Ishikawa (cell line): ENCODE measurements around the gene CMTM7.

Experiments
- CEBPB ChIP-seq: IDR thresholded peaks from 2 replicates; pipeline ENCODE4 v1.6.1; 2012
- CREB1 ChIP-seq: IDR thresholded peaks from 2 replicates; pipeline ENCODE4 v1.6.1; 2012; ENCODE audit warnings: low read depth
- EGR1 ChIP-seq: IDR thresholded peaks from 2 replicates; pipeline ENCODE4 v1.6.1; 2012
- EP300 ChIP-seq: IDR thresholded peaks from 2 replicates; pipeline ENCODE4 v1.6.1; 2012; ENCODE audit warnings: borderline replicate concordance
- FOXM1 ChIP-seq: IDR thresholded peaks from 2 replicates; pipeline ENCODE4 v1.6.1; 2012; ENCODE audit warnings: low read depth, borderline replicate concordance
- NFIC ChIP-seq: IDR thresholded peaks from 2 replicates; pipeline ENCODE4 v1.6.1; 2012
- RAD21 ChIP-seq: IDR thresholded peaks from 2 replicates; pipeline ENCODE4 v1.6.1; 2012; ENCODE audit warnings: low read depth
- TAF1 ChIP-seq: IDR thresholded peaks from 2 replicates; pipeline ENCODE4 v1.6.1; 2012; ENCODE audit warnings: low read depth, mild to moderate bottlenecking
- TCF12 ChIP-seq: IDR thresholded peaks from 2 replicates; pipeline ENCODE4 v1.6.1; 2012; ENCODE audit warnings: low read depth
- TEAD4 ChIP-seq: IDR thresholded peaks from 2 replicates; pipeline ENCODE4 v1.6.1; 2012
- YY1 ChIP-seq: IDR thresholded peaks from 2 replicates; pipeline ENCODE4 v1.6.1; 2012; ENCODE audit warnings: low read depth
- ZBTB7A ChIP-seq: IDR thresholded peaks from 2 replicates; pipeline ENCODE4 v1.6.1; 2012; ENCODE audit warnings: low read depth
- TF ChIP-seq, protein P1 (sequence below): IDR thresholded peaks from 2 replicates; pipeline ENCODE4 v1.6.1; 2012
- TF ChIP-seq, protein P2 (sequence below): IDR thresholded peaks from 2 replicates; pipeline ENCODE4 v1.6.1; 2012
- TF ChIP-seq, protein P3 (sequence below): IDR thresholded peaks from 2 replicates; pipeline ENCODE4 v1.6.1; 2012; ENCODE audit warnings: low read depth, mild to moderate bottlenecking

The CMTM7 gene

DNA sequence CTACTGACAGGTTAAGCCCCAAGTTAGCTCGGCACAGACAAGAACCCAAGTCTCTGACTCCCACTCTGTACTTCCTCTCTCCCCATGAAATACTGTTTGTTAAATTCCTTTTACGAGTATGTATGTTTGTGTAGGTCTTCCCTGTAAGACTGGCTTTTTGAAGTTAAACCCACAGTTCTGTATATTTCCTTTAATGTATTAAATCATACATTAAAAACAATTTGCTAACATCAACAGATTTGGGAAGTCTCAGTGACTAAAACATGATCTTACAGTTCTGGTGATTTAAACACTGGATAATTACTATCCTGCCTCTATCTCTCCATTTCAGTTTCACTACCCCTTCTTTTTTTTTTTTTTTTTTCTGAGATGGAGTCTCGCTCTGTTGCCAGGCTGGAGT lies 106.6 kb downstream of the CMTM7 start:
- no peak for TF ChIP-seq NFIC
- TF ChIP-seq, protein P1, sequence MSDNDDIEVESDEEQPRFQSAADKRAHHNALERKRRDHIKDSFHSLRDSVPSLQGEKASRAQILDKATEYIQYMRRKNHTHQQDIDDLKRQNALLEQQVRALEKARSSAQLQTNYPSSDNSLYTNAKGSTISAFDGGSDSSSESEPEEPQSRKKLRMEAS: no peak
- no peak for TF ChIP-seq TCF12
- TF ChIP-seq CEBPB: no peak
- TF ChIP-seq ZBTB7A: no peak
- TF ChIP-seq EGR1: no peak
- TF ChIP-seq EP300: no peak
- TF ChIP-seq, protein P2, sequence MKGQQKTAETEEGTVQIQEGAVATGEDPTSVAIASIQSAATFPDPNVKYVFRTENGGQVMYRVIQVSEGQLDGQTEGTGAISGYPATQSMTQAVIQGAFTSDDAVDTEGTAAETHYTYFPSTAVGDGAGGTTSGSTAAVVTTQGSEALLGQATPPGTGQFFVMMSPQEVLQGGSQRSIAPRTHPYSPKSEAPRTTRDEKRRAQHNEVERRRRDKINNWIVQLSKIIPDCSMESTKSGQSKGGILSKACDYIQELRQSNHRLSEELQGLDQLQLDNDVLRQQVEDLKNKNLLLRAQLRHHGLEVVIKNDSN: no peak
- TF ChIP-seq YY1: no peak
- no peak for TF ChIP-seq TAF1
- no peak for TF ChIP-seq FOXM1
- no peak for TF ChIP-seq RAD21
- no peak for TF ChIP-seq TEAD4

DNA sequence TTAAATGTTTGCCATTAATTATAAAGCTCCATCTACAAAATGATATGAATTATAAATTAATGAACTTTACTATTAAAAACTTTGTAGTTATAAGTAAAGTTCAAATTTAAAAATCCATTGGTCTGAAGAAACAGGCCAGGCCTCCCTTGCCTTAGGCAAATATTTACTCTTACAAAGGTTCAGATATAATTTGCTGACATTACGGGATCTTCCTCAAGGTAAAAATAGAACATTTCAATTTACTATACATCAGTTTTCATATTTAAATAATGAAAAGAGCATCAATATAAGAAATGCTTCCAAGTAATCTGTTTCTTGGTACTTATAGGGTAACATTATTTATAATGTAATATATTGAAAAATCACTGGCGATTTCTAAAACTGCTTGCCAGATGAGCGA lies 107.3 kb downstream of the CMTM7 start:
- TF ChIP-seq, protein P3, sequence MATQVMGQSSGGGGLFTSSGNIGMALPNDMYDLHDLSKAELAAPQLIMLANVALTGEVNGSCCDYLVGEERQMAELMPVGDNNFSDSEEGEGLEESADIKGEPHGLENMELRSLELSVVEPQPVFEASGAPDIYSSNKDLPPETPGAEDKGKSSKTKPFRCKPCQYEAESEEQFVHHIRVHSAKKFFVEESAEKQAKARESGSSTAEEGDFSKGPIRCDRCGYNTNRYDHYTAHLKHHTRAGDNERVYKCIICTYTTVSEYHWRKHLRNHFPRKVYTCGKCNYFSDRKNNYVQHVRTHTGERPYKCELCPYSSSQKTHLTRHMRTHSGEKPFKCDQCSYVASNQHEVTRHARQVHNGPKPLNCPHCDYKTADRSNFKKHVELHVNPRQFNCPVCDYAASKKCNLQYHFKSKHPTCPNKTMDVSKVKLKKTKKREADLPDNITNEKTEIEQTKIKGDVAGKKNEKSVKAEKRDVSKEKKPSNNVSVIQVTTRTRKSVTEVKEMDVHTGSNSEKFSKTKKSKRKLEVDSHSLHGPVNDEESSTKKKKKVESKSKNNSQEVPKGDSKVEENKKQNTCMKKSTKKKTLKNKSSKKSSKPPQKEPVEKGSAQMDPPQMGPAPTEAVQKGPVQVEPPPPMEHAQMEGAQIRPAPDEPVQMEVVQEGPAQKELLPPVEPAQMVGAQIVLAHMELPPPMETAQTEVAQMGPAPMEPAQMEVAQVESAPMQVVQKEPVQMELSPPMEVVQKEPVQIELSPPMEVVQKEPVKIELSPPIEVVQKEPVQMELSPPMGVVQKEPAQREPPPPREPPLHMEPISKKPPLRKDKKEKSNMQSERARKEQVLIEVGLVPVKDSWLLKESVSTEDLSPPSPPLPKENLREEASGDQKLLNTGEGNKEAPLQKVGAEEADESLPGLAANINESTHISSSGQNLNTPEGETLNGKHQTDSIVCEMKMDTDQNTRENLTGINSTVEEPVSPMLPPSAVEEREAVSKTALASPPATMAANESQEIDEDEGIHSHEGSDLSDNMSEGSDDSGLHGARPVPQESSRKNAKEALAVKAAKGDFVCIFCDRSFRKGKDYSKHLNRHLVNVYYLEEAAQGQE: no peak
- no peak for TF ChIP-seq EP300
- TF ChIP-seq, protein P2: no peak
- TF ChIP-seq CEBPB: no peak
- TF ChIP-seq CREB1: no peak

DNA sequence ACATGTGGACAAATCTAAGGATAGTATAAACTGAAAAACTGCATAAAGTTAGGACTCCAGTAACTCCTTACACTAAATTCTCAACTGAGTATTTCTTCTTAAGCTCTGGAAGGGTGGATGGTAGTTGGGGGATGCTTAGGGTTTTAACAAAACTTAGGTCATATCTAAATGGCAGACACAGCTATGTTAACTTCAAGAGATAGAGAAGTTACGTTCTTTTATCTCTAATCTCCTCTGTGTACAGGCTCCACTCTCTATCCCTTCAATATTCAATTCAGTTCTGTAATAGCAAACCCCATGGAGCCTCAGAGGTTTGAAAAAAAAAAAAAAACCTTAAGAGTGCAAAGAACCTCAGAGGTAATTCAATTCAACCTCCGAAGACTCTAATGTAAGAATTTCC lies 107.9 kb downstream of the CMTM7 start:
- TF ChIP-seq RAD21: no peak
- TF ChIP-seq YY1: no peak

DNA sequence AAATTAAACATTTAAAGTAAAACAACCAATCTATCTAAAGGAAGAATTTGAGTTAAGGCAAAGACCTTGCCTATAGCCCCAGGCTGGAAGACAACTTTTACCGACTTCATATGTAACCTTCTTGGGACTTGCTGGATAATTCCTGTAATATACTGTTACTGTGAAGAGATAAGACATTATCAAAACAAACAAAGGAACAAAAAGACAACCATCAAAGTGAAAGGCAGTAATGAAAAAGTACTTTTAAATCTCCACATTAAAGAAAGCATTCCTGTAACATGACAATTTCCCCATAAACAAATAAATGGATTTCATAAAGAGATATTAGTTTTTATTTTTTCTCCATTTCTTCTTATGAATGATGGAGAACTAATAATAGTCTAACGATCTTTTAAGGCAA lies 108.6 kb downstream of the CMTM7 start:
- TF ChIP-seq CREB1 (no peak), NFIC (no peak), CEBPB (no peak), FOXM1 (no peak)
- TF ChIP-seq, protein P3: no peak

DNA sequence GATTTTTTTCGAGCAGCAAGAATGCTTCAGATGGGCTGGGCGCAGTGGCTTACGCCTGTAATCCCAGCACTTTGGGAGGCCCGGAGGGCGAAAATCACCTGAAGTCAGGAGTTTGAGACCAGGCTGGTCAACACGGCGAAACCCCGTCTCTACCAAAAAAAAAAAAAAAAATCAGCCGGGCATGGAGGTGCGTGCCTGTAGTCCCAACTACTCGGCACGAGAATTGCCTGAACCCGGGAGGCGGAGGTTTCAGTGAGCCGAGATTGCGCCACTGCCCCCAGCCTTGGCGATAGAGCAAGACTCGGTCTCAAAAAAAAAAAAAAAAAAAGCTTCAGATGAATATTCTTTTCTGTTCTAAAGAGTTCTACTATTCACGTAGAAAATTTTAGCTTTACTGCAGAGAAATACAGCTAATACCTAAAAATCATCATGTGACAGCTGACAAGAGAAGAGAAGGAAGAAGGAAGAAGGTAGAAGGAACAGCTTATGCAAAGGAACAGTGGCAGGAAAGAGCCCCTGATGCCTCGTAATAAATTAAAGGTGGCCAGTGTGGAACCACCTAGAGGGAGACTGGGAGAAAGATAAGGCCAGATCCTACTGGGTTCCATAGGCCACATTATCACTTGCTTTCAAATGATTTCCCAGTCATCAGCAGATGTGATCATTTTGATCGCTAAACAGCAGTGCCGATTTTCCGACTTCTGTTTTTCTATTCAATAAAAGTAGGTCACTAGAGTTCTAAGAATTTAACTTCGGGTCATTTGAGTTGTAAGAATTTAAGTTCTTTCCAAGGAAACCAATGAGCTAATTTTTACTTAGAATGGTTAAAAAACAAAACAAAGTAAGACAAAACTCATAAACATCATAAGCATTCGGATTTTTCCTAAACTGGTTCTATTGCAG lies 109.5 kb downstream of the CMTM7 start:
- TF ChIP-seq TAF1: no peak
- no peak for TF ChIP-seq EGR1
- no peak for TF ChIP-seq FOXM1

DNA sequence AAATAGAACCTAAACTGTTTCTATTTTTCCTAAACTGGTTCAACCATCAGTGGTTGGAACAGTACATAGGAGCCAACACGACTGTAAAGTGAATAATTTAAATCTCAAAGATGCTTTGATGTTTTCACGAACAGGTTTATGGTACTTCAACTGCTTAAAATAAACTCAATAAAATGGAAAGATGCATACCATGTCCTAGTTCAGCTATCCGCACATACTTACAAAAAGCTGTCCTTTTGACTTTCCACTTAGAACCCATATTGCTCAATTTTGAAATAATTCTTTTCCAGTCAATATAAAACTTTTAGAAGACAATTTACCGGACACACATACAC lies 110.1 kb downstream of the CMTM7 start:
- TF ChIP-seq, protein P3: no peak
- TF ChIP-seq ZBTB7A (no peak), CREB1 (no peak), EP300 (no peak), TEAD4 (no peak), EGR1 (no peak)
